Smooth muscle cell (in vitro differentiated cells): ENCODE data around the gene DNAH17. TPM values are rescaled to one million over a fixed set of nuclear protein-coding genes. Genes with fewer than 3 reads are reported as not detected.

ENCODE experiments used
- DNase-seq: peaks from one replicate; lab custom pipeline; 2025; ENCODE audit not compliant: unreplicated experiment; lab: John Stamatoyannopoulos, UW
- H2AFZ ChIP-seq: fragments of 200-600 bp; sonication (generic); 2 replicates; pipeline ENCODE4 v1.6.0; 2016; ENCODE audit warnings: antibody characterized with exemption, low read depth, mild to moderate bottlenecking
- H3F3A ChIP-seq: fragments of 200-600 bp; sonication (generic); 2 replicates; pipeline ENCODE4 v1.6.0; 2017; ENCODE audit warnings: antibody characterized with exemption, low read depth
- H3K27ac ChIP-seq: fragments of 200-600 bp; sonication (generic); 2 replicates; pipeline ENCODE4 v1.5.1; 2016; ENCODE audit warnings: low read depth, mild to moderate bottlenecking
- H3K27me3 ChIP-seq: fragments of 200-600 bp; sonication (generic); 2 replicates; pipeline ENCODE4 v1.6.1; 2016; ENCODE audit warnings: low read depth, mild to moderate bottlenecking
- H3K36me3 ChIP-seq: fragments of 200-600 bp; sonication (generic); 2 replicates; pipeline ENCODE4 v1.5.1; 2016; ENCODE audit warnings: low read depth
- H3K4me1 ChIP-seq: fragments of 200-600 bp; sonication (generic); 2 replicates; pipeline ENCODE4 v1.5.1; 2016; ENCODE audit warnings: low read depth
- H3K4me2 ChIP-seq: fragments of 200-600 bp; sonication (generic); 2 replicates; pipeline ENCODE4 v1.6.0; 2016; ENCODE audit warnings: mild to moderate bottlenecking
- H3K4me3 ChIP-seq: fragments of 200-600 bp; sonication (generic); 2 replicates; pipeline ENCODE4 v1.5.1; 2016; ENCODE audit warnings: mild to moderate bottlenecking
- H3K79me2 ChIP-seq: fragments of 200-600 bp; sonication (generic); 2 replicates; pipeline ENCODE4 v1.6.0; 2016; ENCODE audit warnings: low read depth, mild to moderate bottlenecking
- H3K9ac ChIP-seq: fragments of 200-600 bp; sonication (generic); 2 replicates; pipeline ENCODE4 v1.6.0; 2016; ENCODE audit warnings: low read depth
- H3K9me3 ChIP-seq: fragments of 200-600 bp; sonication (generic); replicated peaks from 2 replicates; pipeline ENCODE4 v1.5.1; 2016; ENCODE audit warnings: low read depth
- H4K20me1 ChIP-seq: fragments of 200-600 bp; sonication (generic); 2 replicates; pipeline ENCODE4 v1.6.0; 2016; ENCODE audit warnings: low read depth
- WGBS: methylation state at CpG from one replicate; pipeline ENCODE4 v1.1.7; 2016; ENCODE audit warnings: low lambda C conversion rate; 5-methylcytosine and 5-hydroxymethylcytosine counted together
- polyA plus RNA-seq: library from polyadenylated mRNA; unstranded; fragments of >200 nt; fragmentation: Nextera tagmentation; extraction: Ambion mirVana; gene quantifications from 2 replicates; pipeline ENCODE4 v1.2.1, GENCODE V29; 2016
- total RNA-seq: library from RNA; depleted of rRNA; stranded (reverse); fragments of >200 nt; gene quantifications from 2 replicates; pipeline ENCODE4 v1.2.3, GENCODE V29; 2014
- TF ChIP-seq, protein P1 (sequence below): fragments of 200-600 bp; sonication (generic); IDR thresholded peaks from 2 replicates; pipeline ENCODE4 v1.5.1; 2017; ENCODE audit warnings: borderline replicate concordance, mild to moderate bottlenecking, antibody characterized with exemption; ENCODE audit not compliant: insufficient read depth, poor library complexity, severe bottlenecking

The DNAH17 gene
- total and polyA plus RNA-seq, 2 experiments from 2014 or later = 0.18 to 0.98 TPM

DNA sequence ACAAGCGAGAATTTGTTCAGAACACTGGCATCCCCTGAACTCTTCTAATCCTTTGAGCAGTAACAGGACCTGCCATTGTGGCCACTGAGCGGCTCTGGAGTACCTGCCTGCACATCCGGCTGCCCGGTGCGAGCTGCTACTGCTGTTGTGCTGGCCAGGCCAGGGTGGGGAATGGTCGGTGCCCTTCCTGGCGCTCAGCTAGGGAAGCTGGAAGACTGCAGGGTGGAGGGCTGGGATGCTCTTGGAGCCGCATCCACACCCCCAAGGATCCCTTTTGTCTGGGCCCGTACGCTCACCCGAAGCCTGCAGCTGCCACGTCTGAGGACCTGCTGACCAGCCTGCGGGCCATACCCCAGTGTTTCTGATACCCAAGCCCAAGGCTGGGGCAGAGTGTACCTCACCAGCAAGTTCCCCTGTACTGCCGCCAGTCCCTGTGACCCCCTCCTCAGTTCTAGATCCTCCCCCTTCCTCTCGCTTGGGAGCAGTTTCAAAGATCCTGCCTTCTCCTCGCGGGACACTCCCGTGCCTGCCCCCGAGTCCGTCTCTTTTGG lies 149.1 kb downstream of the DNAH17 start:
- DNase-seq = no peak
- H3K27ac ChIP-seq = no peak overlapping the region
- H2AFZ ChIP-seq = no peak overlapping the region
- no peaks in the 10 kb centered on the region for H3K27me3 ChIP-seq
- no peaks in the 10 kb centered on the region for H3K79me2 ChIP-seq
- H3K9ac ChIP-seq = no peak overlapping the region
- H3K4me3 ChIP-seq = no peak overlapping the region
- H3K4me2 ChIP-seq = no peak overlapping the region
- H3K4me1 ChIP-seq = no peaks in the 10 kb centered on the region
- H3F3A ChIP-seq = no peaks in the 10 kb centered on the region
- WGBS = 97% methylated on average over 16 of the region's 20 CpGs
- TF ChIP-seq, protein P1, sequence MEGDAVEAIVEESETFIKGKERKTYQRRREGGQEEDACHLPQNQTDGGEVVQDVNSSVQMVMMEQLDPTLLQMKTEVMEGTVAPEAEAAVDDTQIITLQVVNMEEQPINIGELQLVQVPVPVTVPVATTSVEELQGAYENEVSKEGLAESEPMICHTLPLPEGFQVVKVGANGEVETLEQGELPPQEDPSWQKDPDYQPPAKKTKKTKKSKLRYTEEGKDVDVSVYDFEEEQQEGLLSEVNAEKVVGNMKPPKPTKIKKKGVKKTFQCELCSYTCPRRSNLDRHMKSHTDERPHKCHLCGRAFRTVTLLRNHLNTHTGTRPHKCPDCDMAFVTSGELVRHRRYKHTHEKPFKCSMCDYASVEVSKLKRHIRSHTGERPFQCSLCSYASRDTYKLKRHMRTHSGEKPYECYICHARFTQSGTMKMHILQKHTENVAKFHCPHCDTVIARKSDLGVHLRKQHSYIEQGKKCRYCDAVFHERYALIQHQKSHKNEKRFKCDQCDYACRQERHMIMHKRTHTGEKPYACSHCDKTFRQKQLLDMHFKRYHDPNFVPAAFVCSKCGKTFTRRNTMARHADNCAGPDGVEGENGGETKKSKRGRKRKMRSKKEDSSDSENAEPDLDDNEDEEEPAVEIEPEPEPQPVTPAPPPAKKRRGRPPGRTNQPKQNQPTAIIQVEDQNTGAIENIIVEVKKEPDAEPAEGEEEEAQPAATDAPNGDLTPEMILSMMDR = no peak
- H4K20me1 ChIP-seq = no peaks in the 10 kb centered on the region
- no peaks in the 10 kb centered on the region for H3K36me3 ChIP-seq
- no peaks in the 10 kb centered on the region for H3K9me3 ChIP-seq

DNA sequence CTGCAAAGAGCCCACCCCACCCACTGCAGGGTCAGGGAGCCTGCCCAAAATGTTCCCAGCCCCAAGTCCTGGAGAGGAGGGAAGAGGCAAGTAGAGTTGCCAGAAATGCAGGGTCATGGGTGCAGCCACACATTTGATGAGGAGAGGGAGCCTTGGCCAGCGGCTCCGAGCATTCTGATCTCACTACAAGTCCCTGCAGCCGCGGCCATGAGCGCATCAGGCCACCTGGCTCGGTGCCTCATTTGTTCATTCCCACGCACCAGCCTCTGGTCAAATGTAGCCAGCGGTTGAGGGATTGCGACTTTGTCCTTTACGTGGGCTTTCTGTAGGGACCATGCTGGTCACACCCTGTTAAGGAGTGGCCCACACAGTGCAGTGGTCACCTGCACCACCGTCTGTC lies 150.1 kb downstream of the DNAH17 start:
- 98% methylated on average over 11 of the region's 11 CpGs for WGBS
- DNase-seq = no peak
- TF ChIP-seq, protein P1 = no peak

DNA sequence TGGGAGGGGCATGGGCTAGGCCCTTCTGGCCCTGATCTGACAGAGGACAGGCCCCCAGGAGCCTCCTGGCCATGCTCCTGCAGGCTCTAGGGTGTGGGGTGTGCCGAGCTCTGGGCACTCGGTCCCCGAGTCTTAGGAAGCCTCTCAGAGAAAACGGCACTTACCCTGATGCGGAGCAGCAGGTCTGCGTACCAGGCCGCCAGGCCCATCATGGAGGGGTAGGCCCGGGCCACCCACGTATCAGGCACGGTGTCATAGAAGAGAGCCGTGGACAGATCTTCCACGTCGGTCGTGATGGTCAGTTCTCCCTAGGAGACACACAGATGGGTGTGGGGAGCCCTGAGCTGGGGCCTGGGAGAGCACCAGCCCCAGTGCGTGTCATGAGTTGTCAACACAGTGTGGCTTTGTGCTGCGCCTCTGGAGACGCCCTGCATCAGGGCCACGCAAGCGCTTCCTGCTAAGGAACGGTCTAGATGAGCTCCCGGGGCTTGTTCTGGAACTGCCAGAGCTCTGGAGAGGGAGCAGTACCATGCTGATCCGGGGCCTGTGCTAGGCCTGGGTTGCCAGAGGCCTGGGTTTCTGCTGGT lies 150.8 kb downstream of the DNAH17 start:
- Histone ChIP-seq H3K79me2 (no peaks in the 10 kb centered on the region), H3K27ac (no peak overlapping the region), H3K4me3 (no peak overlapping the region), H3F3A (no peaks in the 10 kb centered on the region), H3K9me3 (no peaks in the 10 kb centered on the region), H4K20me1 (peaks cover 4% of the 10 kb centered on the region), H3K36me3 (no peaks in the 10 kb centered on the region), H3K9ac (no peak overlapping the region), H3K27me3 (no peaks in the 10 kb centered on the region), H3K4me1 (peaks cover 4% of the 10 kb centered on the region), H3K4me2 (no peak overlapping the region), H2AFZ (no peak overlapping the region)
- TF ChIP-seq, protein P1 = no peak
- no peak for DNase-seq
- 91% methylated on average over 22 of the region's 22 CpGs for WGBS

More for the DNA sequence above, 150.1 kb downstream of the DNAH17 start:
- no peaks in the 10 kb centered on the region for H3K9me3 ChIP-seq
- no peaks in the 10 kb centered on the region for H3K79me2 ChIP-seq
- peaks cover 4% of the 10 kb centered on the region for H4K20me1 ChIP-seq
- no peak overlapping the region for H3K9ac ChIP-seq
- no peak overlapping the region for H3K4me3 ChIP-seq
- no peaks in the 10 kb centered on the region for H3K27me3 ChIP-seq
- H3K36me3 ChIP-seq = no peaks in the 10 kb centered on the region
- H2AFZ ChIP-seq = no peak overlapping the region
- no peak overlapping the region for H3K4me2 ChIP-seq
- H3F3A ChIP-seq = no peaks in the 10 kb centered on the region
- no peaks in the 10 kb centered on the region for H3K4me1 ChIP-seq
- no peak overlapping the region for H3K27ac ChIP-seq

DNA sequence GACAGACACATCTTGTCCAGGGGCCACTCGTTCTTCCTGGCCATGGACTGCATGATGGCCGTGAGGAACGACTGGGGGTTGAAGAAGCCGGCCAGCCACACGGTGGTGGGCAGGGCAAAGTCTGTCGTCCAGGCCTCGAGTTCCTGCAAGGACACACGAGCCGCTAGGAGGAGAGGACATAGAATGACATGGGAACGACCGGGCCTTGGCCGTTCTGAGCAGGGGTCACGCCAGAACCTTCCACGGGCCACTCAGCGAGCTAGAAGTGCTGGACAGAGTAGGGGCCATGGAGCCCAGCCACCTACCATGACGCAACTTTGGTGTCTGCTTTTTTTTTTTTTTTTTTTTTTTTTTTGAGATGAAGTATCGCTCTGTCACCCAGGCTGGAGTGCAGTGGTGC lies 151.8 kb downstream of the DNAH17 start:
- Histone ChIP-seq H3K27ac (no peak overlapping the region), H3K27me3 (no peaks in the 10 kb centered on the region), H3K79me2 (no peaks in the 10 kb centered on the region), H3K4me2 (no peak overlapping the region), H3K9ac (no peak overlapping the region), H2AFZ (no peak overlapping the region), H4K20me1 (peaks cover 4% of the 10 kb centered on the region), H3K9me3 (no peaks in the 10 kb centered on the region), H3F3A (no peaks in the 10 kb centered on the region), H3K36me3 (no peaks in the 10 kb centered on the region), H3K4me3 (no peak overlapping the region), H3K4me1 (peaks cover 6% of the 10 kb centered on the region)
- WGBS = 95% methylated on average over 17 of the region's 17 CpGs
- no peak for DNase-seq
- TF ChIP-seq, protein P1 = no peak
